GM23338 (cell line): ENCODE measurements around the gene MRPS14. TPM values are rescaled to one million over a fixed set of nuclear protein-coding genes. Genes with fewer than 3 reads are reported as not detected.
A peak's percentile ranks its signal among the peaks of the same experiment; 100 is the strongest.

Experiments used
- ATAC-seq: fragments of 200-7000 bp; cut with Tn5 transposase; 3 replicates; pipeline ENCODE4 v1.9.1; 2020
- DNase-seq: peaks from one replicate; pipeline ENCODE4 v3.0.0-alpha.2; 2015; ENCODE audit warnings: low spot score
- H2AFZ ChIP-seq: fragments of 200-600 bp; sonication (generic); 2 replicates; pipeline ENCODE4 v1.8.0; 2016; ENCODE audit warnings: antibody characterized with exemption, mild to moderate bottlenecking, moderate library complexity
- H3F3A ChIP-seq: fragments of 200-600 bp; sonication (generic); replicated peaks from 2 replicates; pipeline ENCODE4 v1.8.0; 2017; ENCODE audit warnings: antibody characterized with exemption, mixed run types, low read depth
- H3K27ac ChIP-seq: fragments of 200-600 bp; sonication (generic); 2 replicates; pipeline ENCODE4 v1.6.1; 2016; ENCODE audit warnings: low read depth
- H3K27me3 ChIP-seq: fragments of 200-600 bp; sonication (generic); 2 replicates; pipeline ENCODE4 v1.8.0; 2016; ENCODE audit warnings: mild to moderate bottlenecking, mixed run types, moderate library complexity; ENCODE audit not compliant: insufficient read depth
- H3K36me3 ChIP-seq: fragments of 200-600 bp; sonication (generic); 2 replicates; pipeline ENCODE4 v1.8.0; 2016; ENCODE audit warnings: mild to moderate bottlenecking; ENCODE audit not compliant: insufficient read depth
- H3K4me1 ChIP-seq: fragments of 200-600 bp; sonication (generic); 2 replicates; pipeline ENCODE4 v1.8.0; 2016; ENCODE audit warnings: mild to moderate bottlenecking, moderate library complexity; ENCODE audit not compliant: insufficient read depth
- H3K4me2 ChIP-seq: fragments of 200-600 bp; sonication (generic); 2 replicates; pipeline ENCODE4 v1.7.1; 2017; ENCODE audit warnings: mixed run types
- H3K4me3 ChIP-seq: fragments of 200-600 bp; sonication (generic); 2 replicates; pipeline ENCODE4 v1.6.1; 2016; ENCODE audit warnings: mixed run types
- H3K79me2 ChIP-seq: fragments of 200-600 bp; sonication (generic); replicated peaks from 2 replicates; pipeline ENCODE4 v1.8.0; 2017; ENCODE audit warnings: mild to moderate bottlenecking; ENCODE audit not compliant: insufficient read depth
- H3K9me2 ChIP-seq: fragments of 200-600 bp; sonication (generic); 2 replicates; pipeline ENCODE4 v1.8.0; 2017; ENCODE audit not compliant: insufficient read depth
- H4K20me1 ChIP-seq: fragments of 200-600 bp; sonication (generic); replicated peaks from 2 replicates; pipeline ENCODE4 v1.8.0; 2017; ENCODE audit warnings: mild to moderate bottlenecking; ENCODE audit not compliant: insufficient read depth
- H3K27ac Mint-ChIP-seq: 2 replicates; pipeline ENCODE4 v1.8.0; 2020; ENCODE audit warnings: inconsistent platforms, mild to moderate bottlenecking, moderate library complexity, mixed read lengths
- H3K27me3 Mint-ChIP-seq: 3 replicates; pipeline ENCODE4 v1.8.0; 2022; ENCODE audit warnings: low read depth, mild to moderate bottlenecking, moderate library complexity, mixed read lengths, inconsistent platforms; ENCODE audit not compliant: insufficient read depth, poor library complexity
- H3K36me3 Mint-ChIP-seq: 3 replicates; pipeline ENCODE4 v1.8.0; 2021; ENCODE audit warnings: low read depth, mild to moderate bottlenecking, inconsistent platforms, moderate library complexity, mixed read lengths
- H3K4me1 Mint-ChIP-seq: 3 replicates; pipeline ENCODE4 v1.8.0; 2020; ENCODE audit warnings: mild to moderate bottlenecking, inconsistent platforms, mixed read lengths
- H3K4me3 Mint-ChIP-seq: 3 replicates; pipeline ENCODE4 v1.8.0; 2021; ENCODE audit warnings: moderate library complexity, mild to moderate bottlenecking, inconsistent platforms, mixed read lengths
- H3K9me3 Mint-ChIP-seq: 3 replicates; pipeline ENCODE4 v1.8.0; 2020; ENCODE audit warnings: moderate library complexity, mild to moderate bottlenecking, inconsistent platforms, mixed read lengths
- CTCF ChIP-seq, 2 experiments: fragments of 200-600 bp in 1 of 2; sonication (generic) in 1 of 2; conservative IDR thresholded peaks; 2 replicates each; pipeline versions ENCODE4 v1.5.1 to v1.6.1; 2016 to 2017; ENCODE audit warnings: antibody characterized with exemption in 2 of 2, low read depth in 2 of 2, mild to moderate bottlenecking in 2 of 2, moderate library complexity in 1 of 2
- ETS1 ChIP-seq: IDR thresholded peaks from 2 replicates; pipeline ENCODE4 v1.6.1; 2016; ENCODE audit warnings: antibody characterized with exemption
- POLR2AphosphoS5 ChIP-seq: IDR thresholded peaks from 2 replicates; pipeline ENCODE4 v1.6.1; 2016; ENCODE audit warnings: antibody characterized with exemption, low read depth
- ZNF462 ChIP-seq: fragments of 250-450 bp; sonication (Bioruptor Pico); IDR thresholded peaks from 2 replicates; pipeline ENCODE4 v1.5.0; 2020; ENCODE audit warnings: mild to moderate bottlenecking, moderate library complexity
- polyA plus RNA-seq: library from polyadenylated mRNA; unstranded; fragments of >200 nt; fragmentation: Nextera tagmentation; extraction: Ambion mirVana; gene quantifications from 2 replicates; pipeline ENCODE4 v1.2.1, GENCODE V29; 2016
- total RNA-seq: library from RNA; depleted of rRNA; stranded (reverse); fragments of >200 nt; shearing (Covaris generic); gene quantifications from 2 replicates; pipeline ENCODE4 v1.2.3, GENCODE V29; 2014

MRPS14 gene
- total and polyA plus RNA-seq, 2 experiments from 2014 or later: 18.5 to 75.7 TPM

GRCh38 chr1:175000697-175001187, 22.5 kb downstream of the MRPS14 start (continued):
- no peak for TF ChIP-seq ZNF462 (CRISPR knock-in tag)

GRCh38 chr1:174999936-175000696, 23.1 kb downstream of the MRPS14 start, which contains the start of gene CACYBP:
Gene CACYBP, plus strand, starts transcription at chr1:174999947. Its CDS starts 234 bp downstream, at chr1:175000181.
- TF ChIP-seq CTCF (conservative IDR thresholded peaks at IDR 0.05; ENCODE audit: low read depth in 2 of 2) (no peak), ETS1 (peak; percentile 10; the same call in 1 of the 2 replicates), POLR2AphosphoS5 (peak; percentile 79)
- H3K4me1 ChIP-seq: peaks cover 11% of the 10 kb centered on the region
- H3F3A ChIP-seq: no peaks in the 10 kb centered on the region
- peak within 1 kb of the TSS; percentile 88 for H3K4me3 ChIP-seq
- H4K20me1 ChIP-seq: peaks cover 34% of the 10 kb centered on the region
- H3K4me3 Mint-ChIP-seq: no peak within 1 kb of the TSS; the same call in 2 of the 3 replicates
- peak; percentile 42 for DNase-seq
- H2AFZ ChIP-seq: peak within 1 kb of the TSS; percentile 25; the same call in 1 of the 2 replicates
- peak within 1 kb of the TSS; percentile 88 for H3K4me2 ChIP-seq
- peaks cover 14% of the 10 kb centered on the region for H3K36me3 Mint-ChIP-seq
- H3K27me3 ChIP-seq: no peaks in the 10 kb centered on the region
- H3K36me3 ChIP-seq: no peaks in the 10 kb centered on the region; the same call in 1 of the 2 replicates
- H3K79me2 ChIP-seq: peaks cover 51% of the 10 kb centered on the region
- peak within 1 kb of the TSS; percentile 95 for H3K27ac ChIP-seq
- H3K9me2 ChIP-seq: no peaks in the 10 kb centered on the region
- H3K27me3 Mint-ChIP-seq: peaks cover 3% of the 10 kb centered on the region
- peak within 1 kb of the TSS; percentile 97; the same call in 1 of the 2 replicates for H3K27ac Mint-ChIP-seq
- peak; percentile 63 for ATAC-seq
- H3K9me3 Mint-ChIP-seq: no peaks in the 10 kb centered on the region
- H3K4me1 Mint-ChIP-seq: peaks cover 29% of the 10 kb centered on the region; the same call in 2 of the 3 replicates
